Stimulated activated effector memory CD8-positive, alpha-beta T cell treated with anti-CD3 and anti-CD28 coated beads, Interleukin-12 subunit alpha, Interleukin-12 subunit beta, amount 100 ng/mL, for 72 hours (primary cell): Measurements from ENCODE around the gene SLC24A3.

Source experiments
- ATAC-seq: fragments of 150-1000 bp; cut with Tn5 transposase; 2 replicates; pipeline ENCODE4 v1.10.0; 2021
- DNase-seq, 2 donors: peaks; one replicate each; pipeline ENCODE4 v3.0.0; 2021 to 2022; ENCODE audit warnings: low spot score in 2 of 2
- H3K27ac Mint-ChIP-seq: one replicate; pipeline ENCODE4 v1.8.0; 2022; ENCODE audit warnings: mild to moderate bottlenecking, mixed read lengths
- H3K36me3 Mint-ChIP-seq: one replicate; pipeline ENCODE4 v1.8.0; 2022; ENCODE audit warnings: mild to moderate bottlenecking, mixed read lengths
- H3K4me1 Mint-ChIP-seq: one replicate; pipeline ENCODE4 v1.8.0; 2022; ENCODE audit warnings: mixed read lengths
- H3K4me3 Mint-ChIP-seq: one replicate; pipeline ENCODE4 v1.8.0; 2022; ENCODE audit warnings: mild to moderate bottlenecking, mixed read lengths
- H3K9me3 Mint-ChIP-seq: one replicate; pipeline ENCODE4 v1.8.0; 2022; ENCODE audit warnings: mixed read lengths

SLC24A3 gene

DNA sequence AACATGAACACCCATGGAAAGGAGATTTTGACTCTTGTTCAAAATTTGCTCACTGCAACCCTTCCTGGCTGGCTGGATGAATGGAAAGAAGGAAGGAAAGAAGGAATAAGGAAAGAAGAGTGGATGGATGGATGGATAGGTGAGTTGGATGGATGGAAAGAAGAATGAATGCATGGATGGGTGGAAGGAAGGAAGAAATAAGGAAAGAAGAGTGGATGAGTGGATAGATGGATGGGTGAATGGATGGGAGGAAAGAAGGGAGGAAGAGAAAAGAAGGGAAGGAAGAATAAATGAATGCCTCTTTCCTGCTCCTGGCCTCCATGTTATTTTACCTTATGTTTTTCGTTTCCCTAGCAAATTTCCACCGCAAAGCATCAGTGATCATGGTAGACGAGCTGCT lies 471.4 kb downstream of the SLC24A3 start:
- H3K9me3 Mint-ChIP-seq: no peaks in the 10 kb centered on the region
- no peaks in the 10 kb centered on the region for H3K36me3 Mint-ChIP-seq
- no peak overlapping the region for H3K27ac Mint-ChIP-seq
- no peaks in the 10 kb centered on the region for H3K4me1 Mint-ChIP-seq
- H3K4me3 Mint-ChIP-seq: no peak overlapping the region
- no peak for ATAC-seq
- DNase-seq: no peak

DNA sequence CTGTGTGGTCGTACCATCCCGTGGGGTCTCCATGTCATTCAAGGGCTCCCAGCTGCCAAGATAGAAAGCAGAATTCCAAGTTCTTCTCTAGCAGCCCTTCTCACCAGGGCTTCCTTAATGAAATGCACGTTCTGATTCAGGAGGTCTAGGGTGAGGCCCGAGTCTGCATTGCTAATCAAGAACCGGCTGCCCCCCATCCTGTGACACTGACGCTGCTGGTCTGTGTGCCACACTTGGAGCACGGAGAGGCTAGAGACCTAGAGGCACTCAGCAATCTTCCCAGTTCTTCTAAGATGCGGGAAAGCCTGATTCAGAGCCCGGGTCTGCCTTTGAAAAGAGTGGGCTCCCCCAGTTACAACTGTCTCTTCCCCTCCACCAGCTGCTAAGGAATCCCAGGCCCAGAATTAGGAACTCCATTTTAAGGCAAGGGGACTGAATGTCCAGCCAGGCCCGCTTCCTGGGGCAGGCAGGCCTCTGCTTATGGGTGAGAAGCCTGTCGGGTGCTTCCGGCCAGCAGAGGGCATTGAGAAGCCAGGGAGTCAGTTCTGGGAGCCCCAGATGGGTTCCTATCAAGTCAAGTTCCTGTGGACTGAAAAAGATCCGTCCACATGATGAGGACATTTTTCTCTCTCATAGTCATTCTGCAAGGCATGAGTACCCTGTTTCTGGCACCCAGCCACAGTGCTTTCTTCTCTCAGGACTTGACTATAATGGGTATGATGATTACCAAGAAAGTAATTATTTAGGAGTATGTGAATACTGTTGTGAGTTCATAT lies 475.8 kb downstream of the SLC24A3 start:
- Mint-ChIP-seq H3K27ac (no peak overlapping the region), H3K4me3 (no peak overlapping the region), H3K4me1 (no peaks in the 10 kb centered on the region), H3K9me3 (no peaks in the 10 kb centered on the region), H3K36me3 (no peaks in the 10 kb centered on the region)
- ATAC-seq (no peak), DNase-seq (no peak)

DNA sequence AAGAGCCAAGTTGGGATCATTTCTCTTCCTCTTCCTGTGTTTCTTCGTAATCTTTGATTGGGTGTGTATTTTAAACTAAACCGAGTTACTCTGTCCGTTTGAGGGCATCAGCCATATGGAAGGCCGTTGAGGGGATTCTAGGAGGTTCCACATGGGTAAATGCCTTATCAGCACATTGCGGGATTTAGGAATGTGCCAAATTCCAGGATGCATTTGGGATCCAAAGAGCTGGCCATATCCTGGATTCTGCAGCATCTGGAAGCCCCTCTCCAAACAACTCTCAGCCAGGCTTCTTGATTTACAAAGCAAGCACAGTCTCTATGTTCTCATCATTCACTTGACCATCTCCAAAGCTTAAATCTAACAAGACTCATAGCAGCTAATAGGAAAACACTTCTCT lies 478.0 kb downstream of the SLC24A3 start:
- ATAC-seq (no peak), DNase-seq (no peak)
- no peak overlapping the region for H3K4me3 Mint-ChIP-seq
- H3K9me3 Mint-ChIP-seq: no peaks in the 10 kb centered on the region
- H3K27ac Mint-ChIP-seq: no peak overlapping the region
- H3K36me3 Mint-ChIP-seq: no peaks in the 10 kb centered on the region
- no peaks in the 10 kb centered on the region for H3K4me1 Mint-ChIP-seq

DNA sequence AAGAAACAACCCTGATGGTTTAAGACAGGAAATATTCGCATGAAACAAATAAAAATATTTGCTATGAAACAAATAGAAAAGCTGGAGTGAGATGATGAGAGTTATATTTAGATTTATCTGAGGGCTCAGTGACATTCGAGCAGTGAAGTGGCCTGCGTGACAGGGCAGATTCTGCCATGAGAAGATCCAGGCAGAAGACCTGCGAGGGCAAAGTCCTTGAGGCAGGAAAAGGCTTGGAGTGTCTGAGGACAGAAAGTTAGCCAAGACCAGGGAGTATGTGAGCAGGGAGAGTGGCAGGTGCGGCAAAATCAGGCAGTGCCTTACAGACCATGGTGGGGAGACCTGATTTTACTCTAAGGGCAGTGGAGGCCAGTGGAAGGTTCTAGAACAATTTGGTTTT lies 478.7 kb downstream of the SLC24A3 start:
- Mint-ChIP-seq H3K9me3 (no peaks in the 10 kb centered on the region), H3K36me3 (no peaks in the 10 kb centered on the region), H3K4me1 (no peaks in the 10 kb centered on the region), H3K27ac (no peak overlapping the region), H3K4me3 (no peak overlapping the region)
- no peak for ATAC-seq
- no peak for DNase-seq

GRCh38 chr20:19692100-19692499 lies 479.7 kb downstream of the SLC24A3 start:
- Mint-ChIP-seq H3K4me3 (no peak overlapping the region), H3K4me1 (no peaks in the 10 kb centered on the region), H3K9me3 (no peaks in the 10 kb centered on the region), H3K27ac (no peak overlapping the region), H3K36me3 (no peaks in the 10 kb centered on the region)
- no peak for DNase-seq
- ATAC-seq: no peak

DNA sequence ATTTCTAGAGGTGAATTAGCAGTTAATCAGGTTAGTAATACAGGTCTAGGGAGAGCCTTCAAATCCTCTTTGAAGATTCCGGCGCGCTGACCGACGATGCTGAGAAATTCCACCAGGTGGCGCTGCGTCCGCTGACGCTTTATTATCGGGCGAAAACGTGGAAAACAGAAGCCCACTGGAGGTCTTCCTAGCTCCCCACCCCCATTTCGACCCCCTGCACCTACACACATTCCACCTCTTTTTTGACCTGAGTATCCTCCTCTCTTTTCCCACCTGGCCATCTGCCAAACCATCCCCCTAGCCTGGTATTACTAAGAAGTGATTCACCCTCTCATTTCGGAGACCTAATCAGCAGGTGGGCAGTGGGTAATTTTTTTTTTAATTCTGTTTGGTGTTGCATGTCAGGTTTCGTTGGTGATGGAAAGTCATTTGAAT lies 480.3 kb downstream of the SLC24A3 start:
- H3K4me3 Mint-ChIP-seq: no peak overlapping the region
- no peaks in the 10 kb centered on the region for H3K36me3 Mint-ChIP-seq
- ATAC-seq (no peak), DNase-seq (peak; percentile 18 to 71)
- H3K4me1 Mint-ChIP-seq: no peaks in the 10 kb centered on the region
- H3K9me3 Mint-ChIP-seq: no peaks in the 10 kb centered on the region
- H3K27ac Mint-ChIP-seq: no peak overlapping the region

GRCh38 chr20:19693508-19693907 lies 481.1 kb downstream of the SLC24A3 start:
- H3K9me3 Mint-ChIP-seq: no peaks in the 10 kb centered on the region
- no peaks in the 10 kb centered on the region for H3K4me1 Mint-ChIP-seq
- no peak for DNase-seq
- no peak overlapping the region for H3K4me3 Mint-ChIP-seq
- no peak for ATAC-seq
- no peak overlapping the region for H3K27ac Mint-ChIP-seq
- H3K36me3 Mint-ChIP-seq: no peaks in the 10 kb centered on the region

DNA sequence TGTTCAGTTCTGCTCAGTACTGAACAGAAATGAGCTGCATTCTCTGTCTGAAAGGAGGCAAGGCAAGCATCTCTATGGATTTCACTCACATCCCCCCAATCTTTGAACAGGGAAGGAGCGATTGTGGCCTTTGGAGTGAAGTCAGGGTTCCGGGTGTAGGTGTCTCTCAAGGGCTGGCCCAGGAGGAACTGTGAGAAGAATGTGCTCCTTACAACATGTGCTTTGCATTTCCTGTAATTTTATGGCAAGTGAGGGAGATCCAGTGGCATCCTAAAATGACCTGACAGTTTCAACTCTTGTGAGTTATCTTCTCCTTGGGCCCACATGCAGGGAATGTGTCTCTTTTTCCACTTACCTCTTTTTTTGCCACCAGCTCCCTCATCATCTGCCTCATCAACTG lies 482.6 kb downstream of the SLC24A3 start:
- ATAC-seq (no peak), DNase-seq (no peak)
- no peaks in the 10 kb centered on the region for H3K4me1 Mint-ChIP-seq
- H3K9me3 Mint-ChIP-seq: no peaks in the 10 kb centered on the region
- H3K27ac Mint-ChIP-seq: no peak overlapping the region
- H3K4me3 Mint-ChIP-seq: no peak overlapping the region
- no peaks in the 10 kb centered on the region for H3K36me3 Mint-ChIP-seq

DNA sequence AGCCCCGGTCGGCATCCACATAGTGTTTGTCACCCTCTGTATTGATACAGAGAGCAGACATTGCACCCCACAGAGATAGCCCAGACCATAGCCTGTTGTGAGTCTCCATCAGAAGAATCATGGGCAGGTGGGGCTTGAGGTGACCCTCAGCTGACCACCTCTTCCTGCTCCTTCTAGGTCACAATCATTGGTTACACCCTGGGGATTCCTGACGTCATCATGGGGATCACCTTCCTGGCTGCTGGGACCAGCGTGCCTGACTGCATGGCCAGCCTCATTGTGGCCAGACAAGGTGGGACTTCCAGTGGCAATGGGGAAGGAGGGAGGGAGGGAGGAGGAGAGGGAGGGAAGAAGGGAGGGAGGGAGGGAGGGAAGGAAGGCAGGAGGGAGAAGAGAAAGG lies 484.2 kb downstream of the SLC24A3 start:
- Mint-ChIP-seq H3K4me1 (no peaks in the 10 kb centered on the region), H3K27ac (no peak overlapping the region)
- no peak for ATAC-seq

DNA sequence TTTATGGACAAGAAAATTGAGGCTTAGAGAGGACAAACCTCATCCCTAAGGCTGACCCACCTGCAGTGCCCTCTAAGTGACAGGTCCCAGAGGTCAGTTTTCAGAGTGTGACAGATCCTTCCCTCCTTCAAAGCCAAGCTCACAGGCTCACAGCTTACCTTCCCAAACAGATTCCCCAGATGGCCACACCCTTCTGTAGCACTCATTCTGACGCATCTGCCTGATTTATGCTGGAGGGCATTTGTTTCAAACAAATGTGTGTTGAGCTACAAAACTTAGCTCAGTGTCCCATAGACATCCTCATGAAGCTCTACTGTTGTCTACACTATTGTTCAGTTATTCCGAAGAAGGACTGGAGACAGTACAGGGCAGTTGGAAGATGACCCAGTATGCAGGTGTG lies 485.0 kb downstream of the SLC24A3 start:
- Mint-ChIP-seq H3K4me3 (no peak overlapping the region), H3K4me1 (no peaks in the 10 kb centered on the region), H3K27ac (no peak overlapping the region), H3K9me3 (peaks cover 4% of the 10 kb centered on the region), H3K36me3 (no peaks in the 10 kb centered on the region)
- ATAC-seq: no peak
- no peak for DNase-seq

More for the DNA sequence above, 484.2 kb downstream of the SLC24A3 start:
- Mint-ChIP-seq H3K9me3 (no peaks in the 10 kb centered on the region), H3K36me3 (no peaks in the 10 kb centered on the region), H3K4me3 (no peak overlapping the region)
- DNase-seq: no peak

DNA sequence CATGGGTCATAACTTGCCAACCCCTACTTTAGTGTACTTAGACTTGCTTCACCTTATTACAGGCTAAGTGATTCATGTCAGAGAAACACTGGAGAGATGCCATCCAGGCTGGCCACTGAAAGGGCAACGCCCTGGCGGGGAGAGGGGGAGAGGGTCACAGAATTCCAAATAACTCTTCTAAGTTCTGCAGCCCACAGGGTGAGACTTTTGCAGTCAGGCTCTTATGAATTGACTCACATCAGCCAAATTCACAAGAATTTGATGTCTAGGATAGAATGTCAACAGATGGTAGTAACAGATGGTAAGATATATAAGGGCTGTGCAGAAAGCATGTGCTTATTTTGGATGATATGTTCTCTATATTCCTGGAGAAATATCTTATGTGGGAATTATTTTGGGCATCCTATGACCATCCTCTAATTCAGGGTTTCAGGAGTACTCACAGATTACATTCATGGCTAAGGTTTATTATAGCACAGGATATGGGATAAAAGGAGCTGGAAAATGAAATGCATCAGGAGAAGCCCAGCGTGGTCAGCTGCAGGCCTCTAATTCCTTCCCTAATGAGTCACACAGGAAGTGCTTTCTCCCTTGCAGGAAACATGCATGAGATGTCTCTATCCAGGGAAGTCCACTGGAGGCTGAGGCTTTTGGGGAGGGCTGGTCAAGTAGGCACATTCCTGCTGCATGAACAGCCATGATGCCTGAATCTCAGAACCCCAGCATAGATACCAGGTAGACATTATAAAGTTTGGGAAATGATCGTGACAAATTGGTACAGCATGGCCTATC lies 486.9 kb downstream of the SLC24A3 start:
- ATAC-seq (no peak), DNase-seq (no peak)
- H3K36me3 Mint-ChIP-seq: no peaks in the 10 kb centered on the region
- H3K4me1 Mint-ChIP-seq: no peaks in the 10 kb centered on the region
- H3K4me3 Mint-ChIP-seq: no peak overlapping the region
- H3K9me3 Mint-ChIP-seq: peaks cover 7% of the 10 kb centered on the region
- no peak overlapping the region for H3K27ac Mint-ChIP-seq

DNA sequence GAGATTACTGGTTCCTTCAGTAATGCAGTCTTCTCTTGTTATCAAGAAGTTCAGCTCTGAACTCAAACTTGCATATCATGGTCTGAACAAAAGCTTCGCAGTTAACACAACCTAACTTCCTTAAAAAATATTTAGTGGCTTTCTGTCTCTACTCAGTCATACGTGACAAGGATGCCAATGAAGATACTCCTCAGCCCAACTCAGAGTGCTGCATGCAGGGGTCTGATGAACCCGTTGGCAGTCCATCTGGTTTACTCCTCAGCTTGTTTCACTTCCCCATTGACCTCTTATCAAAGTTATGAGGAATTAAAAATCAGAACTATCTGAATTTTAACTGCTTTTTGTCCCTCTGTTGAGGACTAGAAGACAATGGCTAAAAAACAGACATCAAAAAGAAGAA lies 489.0 kb downstream of the SLC24A3 start:
- Mint-ChIP-seq H3K27ac (no peak overlapping the region), H3K4me3 (no peak overlapping the region), H3K4me1 (no peaks in the 10 kb centered on the region), H3K36me3 (no peaks in the 10 kb centered on the region), H3K9me3 (peaks cover 7% of the 10 kb centered on the region)
- DNase-seq (no peak), ATAC-seq (no peak)

DNA sequence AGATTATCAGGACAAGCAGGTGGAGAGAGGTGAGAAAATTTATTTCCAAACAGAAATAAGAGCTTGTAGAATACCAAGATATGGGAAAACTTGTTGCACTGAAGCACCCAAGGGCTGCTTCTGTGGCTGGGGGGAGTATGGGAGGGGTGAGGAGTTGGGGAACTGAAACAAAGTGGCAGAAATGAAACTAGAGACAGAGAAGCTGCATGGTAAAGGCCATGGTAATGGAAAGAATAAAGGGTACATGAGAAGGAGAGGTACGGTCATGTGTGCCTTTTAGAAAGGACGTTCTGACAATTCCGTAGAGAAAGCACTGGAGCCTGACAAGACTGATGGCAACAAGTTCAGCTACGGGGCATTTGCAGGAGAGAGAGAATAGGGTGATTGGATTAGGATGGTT lies 494.0 kb downstream of the SLC24A3 start:
- no peak overlapping the region for H3K4me3 Mint-ChIP-seq
- H3K4me1 Mint-ChIP-seq: no peaks in the 10 kb centered on the region
- DNase-seq (no peak), ATAC-seq (no peak)
- no peaks in the 10 kb centered on the region for H3K36me3 Mint-ChIP-seq
- no peak overlapping the region for H3K27ac Mint-ChIP-seq
- peaks cover 7% of the 10 kb centered on the region for H3K9me3 Mint-ChIP-seq

DNA sequence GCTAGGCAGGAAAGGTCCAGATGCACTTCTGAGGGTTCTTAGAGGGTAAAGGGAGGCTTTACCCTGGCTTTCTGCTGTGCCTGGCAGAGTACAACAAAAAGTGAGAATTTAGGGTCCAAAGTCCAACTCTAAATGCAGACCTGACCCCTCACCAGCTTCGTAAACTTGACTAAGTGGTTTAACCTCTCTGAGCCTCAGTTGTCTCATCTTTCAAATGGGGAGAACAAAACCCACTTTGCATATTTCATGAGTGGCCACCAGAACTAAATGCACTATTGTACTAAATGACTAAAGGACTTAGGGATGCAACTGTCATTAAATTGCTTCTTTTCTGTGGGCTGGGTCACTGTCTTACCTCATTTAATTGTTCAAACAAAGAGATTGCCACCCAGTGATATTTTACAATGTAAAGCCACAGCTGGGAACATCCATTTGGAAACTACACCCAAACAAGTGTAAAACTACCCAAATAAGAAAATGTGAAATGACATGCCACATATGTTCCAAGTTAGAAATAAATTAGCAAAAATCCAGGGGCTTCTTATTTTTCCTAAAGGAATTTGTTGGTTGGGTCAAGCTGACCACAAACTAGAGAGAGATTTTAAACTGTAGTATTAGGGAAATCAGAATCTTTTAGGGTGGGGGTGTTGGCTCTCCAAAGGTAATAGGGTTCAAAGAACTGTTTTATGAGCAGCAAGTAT lies 497.3 kb downstream of the SLC24A3 start:
- Mint-ChIP-seq H3K9me3 (no peaks in the 10 kb centered on the region), H3K36me3 (no peaks in the 10 kb centered on the region), H3K4me1 (no peaks in the 10 kb centered on the region), H3K4me3 (no peak overlapping the region), H3K27ac (no peak overlapping the region)
- no peak for ATAC-seq
- no peak for DNase-seq

DNA sequence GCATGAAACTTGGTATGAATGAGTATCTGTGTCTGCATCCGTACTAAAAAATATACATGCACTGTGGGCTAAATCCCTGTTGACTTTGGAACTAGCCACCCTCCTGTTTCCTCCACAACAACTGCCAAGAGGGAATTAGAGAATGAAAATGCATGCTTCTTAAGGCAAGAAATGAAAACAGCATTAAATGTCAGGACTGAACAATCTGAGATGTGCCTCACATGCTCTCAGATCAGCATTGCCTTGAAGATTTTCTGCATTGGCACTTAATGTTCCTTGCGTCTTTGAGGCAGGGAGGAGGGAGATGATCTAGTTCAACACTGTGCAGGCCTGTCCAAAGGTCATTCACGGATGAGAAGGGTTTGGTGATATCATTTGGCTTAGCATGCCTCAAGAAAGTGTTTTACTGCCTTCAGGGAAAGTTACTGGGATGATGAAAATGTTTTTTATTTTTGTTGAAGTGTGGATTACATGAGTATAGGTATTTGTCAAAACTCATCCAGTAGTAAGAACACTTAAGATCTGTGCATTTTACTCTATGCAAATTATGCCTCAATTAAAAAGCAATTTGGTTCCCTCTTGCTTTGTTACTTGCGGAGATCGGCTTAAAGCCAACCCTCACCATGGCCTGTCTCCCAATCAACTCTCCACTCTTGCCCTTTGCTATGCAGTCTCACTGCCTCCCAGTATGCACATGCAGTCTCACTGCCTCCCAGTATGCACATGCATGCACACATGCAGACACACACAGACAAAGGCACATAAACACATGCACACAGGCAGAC lies 498.1 kb downstream of the SLC24A3 start:
- no peak overlapping the region for H3K4me3 Mint-ChIP-seq
- no peak for DNase-seq

More for the DNA sequence above, 498.1 kb downstream of the SLC24A3 start:
- no peaks in the 10 kb centered on the region for H3K4me1 Mint-ChIP-seq
- no peaks in the 10 kb centered on the region for H3K36me3 Mint-ChIP-seq
- no peak overlapping the region for H3K27ac Mint-ChIP-seq
- H3K9me3 Mint-ChIP-seq: no peaks in the 10 kb centered on the region
- no peak for ATAC-seq
